GM19372 (cell line): ENCODE measurements around the gene GTF2F2.
"Not testable (repeated sequence)": the region's sequence is repeated elsewhere in the genome, so short reads cannot be mapped to it uniquely, and the experiment has no call there.

Experiments used
- ATAC-seq: cut with Tn5 transposase; IDR thresholded peaks from one replicate; pipeline ENCODE4 v1.9.1; 2021; ENCODE audit warnings: mild to moderate bottlenecking, low read depth, moderate library complexity; ENCODE audit not compliant: unreplicated experiment

The GTF2F2 gene

DNA sequence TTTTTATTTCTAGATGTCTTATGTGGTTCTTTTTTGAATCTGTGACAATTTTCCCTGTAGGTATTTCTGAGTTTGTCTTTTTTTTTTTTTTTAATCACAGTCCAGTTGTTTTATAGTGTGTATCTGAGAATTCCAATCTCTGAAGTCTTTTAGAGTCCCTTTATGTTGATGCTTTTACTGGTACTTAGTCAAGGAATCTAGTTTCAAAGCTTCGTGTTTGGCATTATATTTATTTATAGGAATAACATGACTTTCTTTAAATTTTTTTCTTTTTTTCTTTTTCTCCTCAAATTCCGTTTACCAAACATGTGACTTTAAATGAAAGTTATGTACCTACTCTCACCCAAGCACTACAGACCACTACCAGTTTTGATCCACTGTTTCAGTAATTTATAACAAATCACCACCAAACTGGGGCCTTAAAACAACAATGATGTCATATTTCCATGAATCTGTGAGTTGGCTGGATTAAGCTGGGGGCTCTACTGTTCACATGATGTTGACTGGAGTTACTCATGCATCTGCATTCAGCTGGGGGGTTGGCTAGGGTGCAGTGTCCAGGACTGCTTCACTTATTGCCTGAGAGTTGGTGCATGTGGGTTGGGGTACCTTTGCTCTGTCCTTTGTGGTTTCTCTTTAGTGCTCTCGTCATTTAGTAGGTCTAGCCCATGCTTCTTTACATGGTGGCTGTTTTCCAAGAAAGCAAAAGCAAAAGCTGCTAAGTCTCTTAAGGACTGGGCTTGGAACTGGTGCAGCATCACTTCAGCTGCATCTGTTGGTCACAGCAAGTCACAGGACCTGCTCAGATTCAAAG lies 58.2 kb downstream of the GTF2F2 start:
- ATAC-seq, result no peak

DNA sequence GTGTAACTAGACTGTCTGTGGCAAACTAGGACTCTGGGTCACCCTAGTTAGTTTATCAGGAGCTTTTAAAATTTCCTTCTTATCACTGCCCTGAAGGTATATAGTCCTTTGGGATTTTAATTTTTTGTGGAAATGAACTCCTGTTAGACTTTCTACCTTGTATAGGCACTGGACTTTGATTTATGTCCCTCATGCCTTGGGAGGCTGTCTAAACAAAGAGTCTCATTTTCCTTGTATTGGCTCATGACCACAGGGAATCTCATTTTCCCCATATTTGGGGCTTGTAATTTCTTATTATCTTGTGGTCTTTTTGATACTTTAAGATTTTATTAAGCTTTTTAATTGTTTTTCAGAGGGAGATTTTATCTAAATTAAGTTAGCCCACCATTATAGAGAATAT lies 59.1 kb downstream of the GTF2F2 start:
- ATAC-seq, result no peak

DNA sequence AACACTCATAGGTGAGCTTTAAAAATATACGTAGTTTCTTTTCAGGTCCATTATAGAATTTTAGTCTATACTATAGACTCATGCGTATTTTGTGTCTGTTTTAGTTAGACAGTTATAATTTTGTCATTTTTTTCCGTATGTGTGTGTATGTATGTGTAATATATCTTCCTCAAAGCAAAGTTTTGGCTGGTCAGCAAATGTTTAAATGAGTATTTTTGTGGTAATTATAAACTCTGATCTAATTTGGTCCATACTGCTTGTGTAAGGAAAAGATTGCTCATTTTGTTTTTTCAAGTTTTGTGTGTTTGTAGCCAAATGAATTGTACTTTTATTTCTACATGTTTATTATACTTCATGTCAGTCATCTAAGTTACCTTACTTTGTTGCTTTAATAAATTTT lies 60.0 kb downstream of the GTF2F2 start:
- no peak for ATAC-seq

- ATAC-seq, result no peak
Measured at GRCh38 chr13:45180713-45181601, 60.6 kb downstream of the GTF2F2 start.

- ATAC-seq, result no peak
Measured at GRCh38 chr13:45184693-45185092, 64.4 kb downstream of the GTF2F2 start.

GRCh38 chr13:45185286-45185685 lies 65.0 kb downstream of the GTF2F2 start:
- ATAC-seq, result no peak

DNA sequence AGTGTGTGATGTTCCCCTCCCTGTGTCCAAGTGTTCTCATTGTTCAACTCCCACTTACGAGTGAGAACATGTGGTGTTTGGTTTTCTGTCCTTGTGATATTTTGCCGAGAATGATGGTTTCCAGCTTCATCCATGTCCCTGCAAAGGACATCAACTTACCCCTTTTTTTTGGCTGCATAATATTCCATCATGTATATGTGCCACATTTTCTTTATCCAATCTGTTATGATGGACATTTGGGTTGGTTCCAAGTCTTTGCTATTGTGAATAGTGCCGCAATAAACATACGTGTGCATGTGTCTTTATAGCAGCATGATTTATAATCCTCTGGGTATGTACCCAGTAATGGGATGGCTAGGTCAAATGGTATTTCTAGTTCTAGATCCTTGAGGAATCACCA lies 68.8 kb downstream of the GTF2F2 start:
- ATAC-seq, result not testable (repeated sequence)

DNA sequence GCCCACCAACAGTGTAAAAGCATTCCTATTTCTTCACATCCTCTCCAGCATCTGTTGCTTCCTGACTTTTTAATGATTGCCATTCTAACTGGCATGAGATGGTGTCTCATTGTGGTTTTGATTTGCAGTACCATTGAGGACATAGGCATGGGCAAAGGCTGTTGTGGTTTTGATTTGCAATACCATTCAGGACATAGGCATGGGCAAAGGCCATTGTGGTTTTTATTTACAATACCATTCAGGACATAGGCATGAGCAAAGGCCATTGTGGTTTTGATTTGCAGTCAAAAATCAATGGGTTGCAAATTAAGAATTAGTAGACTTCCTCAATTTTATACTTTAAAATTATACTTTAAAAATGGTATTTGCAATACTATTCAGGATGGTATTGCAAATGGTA lies 69.2 kb downstream of the GTF2F2 start:
- ATAC-seq, result not testable (repeated sequence)

DNA sequence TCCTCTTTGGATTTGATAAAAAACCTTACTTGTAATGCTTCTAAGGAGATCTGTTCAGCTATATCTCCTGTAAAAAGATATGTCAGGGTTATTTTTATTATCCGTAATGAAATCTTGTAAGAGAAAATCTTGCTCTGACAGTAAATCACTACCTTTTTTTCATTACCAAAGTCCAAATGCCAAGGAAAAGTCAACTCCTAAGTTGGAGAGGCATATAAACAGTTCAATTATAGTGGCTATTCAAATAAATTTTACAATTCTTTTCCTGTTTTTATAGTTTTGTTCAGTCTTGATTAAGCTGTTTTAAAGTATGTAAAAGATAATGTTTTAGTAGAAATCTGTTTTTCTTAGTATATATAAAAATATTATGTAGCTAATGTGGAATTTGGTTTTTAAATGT lies 71.6 kb downstream of the GTF2F2 start:
- no peak for ATAC-seq

DNA sequence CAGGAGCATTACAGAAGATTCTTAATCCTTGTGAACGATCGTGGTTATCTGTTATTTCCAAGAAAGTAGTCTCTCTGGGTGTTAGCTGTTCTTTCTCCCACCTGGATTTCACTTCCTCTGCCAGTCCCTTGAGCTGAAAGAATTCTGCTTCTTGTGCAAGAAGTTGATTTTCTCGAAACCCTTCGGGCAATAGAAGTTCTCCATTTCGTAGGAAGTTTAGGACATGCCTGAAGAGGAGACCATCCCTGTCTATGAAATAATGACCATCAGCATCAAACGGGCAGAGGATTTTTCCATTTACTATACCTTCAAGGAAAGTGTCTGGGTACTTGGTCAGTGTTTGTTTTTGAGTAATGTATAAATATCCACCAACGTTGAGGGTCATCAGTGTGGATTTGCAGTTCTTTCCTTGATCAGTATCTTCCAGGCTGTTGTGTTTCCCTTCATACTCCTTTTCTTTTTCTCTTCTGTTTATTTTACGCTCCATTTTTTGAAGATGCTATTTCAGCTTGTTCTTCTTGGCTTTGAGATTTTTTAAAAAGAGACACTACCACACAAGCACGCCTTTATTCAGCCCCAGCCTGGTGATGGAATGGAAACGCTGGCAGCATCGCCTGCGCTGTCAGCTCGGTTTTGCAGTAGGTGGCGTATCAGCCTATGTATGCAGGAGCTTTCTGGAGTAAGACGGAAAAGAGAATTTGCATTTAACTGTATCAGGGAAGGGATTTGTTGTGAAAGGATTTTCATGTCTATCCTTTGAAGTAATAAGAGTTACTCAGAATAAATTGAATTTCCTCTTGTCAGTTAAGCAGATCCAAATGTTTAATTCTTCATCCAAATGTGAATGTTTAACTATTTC lies 74.0 kb downstream of the GTF2F2 start:
- no peak for ATAC-seq

GRCh38 chr13:45195421-45195820 lies 75.1 kb downstream of the GTF2F2 start:
- ATAC-seq, result no peak

- ATAC-seq, result no peak
Measured at GRCh38 chr13:45196096-45196495, 75.8 kb downstream of the GTF2F2 start.

DNA sequence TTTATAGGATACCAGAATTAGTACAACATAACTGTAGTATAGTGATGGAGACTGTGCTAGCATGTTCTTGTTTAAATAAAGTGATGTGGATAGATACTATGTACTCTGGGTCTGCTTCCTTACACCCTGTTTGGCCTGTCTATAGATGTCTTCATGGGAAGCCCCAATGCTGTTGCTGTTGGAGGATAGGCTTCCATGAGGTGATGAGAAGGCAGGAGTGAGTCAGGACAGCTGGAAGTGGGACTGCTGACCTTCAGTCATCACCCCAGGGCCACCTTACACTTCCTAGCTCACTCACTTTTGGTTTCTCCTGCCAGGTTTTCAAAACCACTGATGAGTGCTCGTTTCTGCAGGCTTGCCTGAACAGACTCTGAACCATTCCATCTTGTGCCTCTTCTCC lies 76.3 kb downstream of the GTF2F2 start:
- ATAC-seq, result no peak

GRCh38 chr13:45198041-45198440 lies 77.7 kb downstream of the GTF2F2 start:
- ATAC-seq, result no peak

DNA sequence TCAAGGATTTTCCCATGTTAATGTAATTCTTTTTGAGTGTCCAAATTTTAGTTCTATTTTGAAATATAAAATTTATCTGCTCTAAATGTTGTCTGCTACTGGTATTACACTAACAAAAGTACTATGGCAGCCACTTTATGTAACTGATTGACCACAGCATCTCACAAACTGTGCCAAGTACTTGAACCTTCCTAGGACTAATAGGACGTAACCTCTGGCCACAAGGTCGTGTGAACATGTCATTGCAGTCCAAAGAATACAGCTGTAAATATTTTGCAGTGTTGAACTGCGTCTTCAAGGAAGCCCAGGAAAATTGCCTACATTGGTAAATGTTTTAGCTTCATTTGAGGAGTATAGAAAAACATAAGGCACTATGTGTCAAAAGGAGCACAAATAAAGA lies 78.6 kb downstream of the GTF2F2 start:
- no peak for ATAC-seq

DNA sequence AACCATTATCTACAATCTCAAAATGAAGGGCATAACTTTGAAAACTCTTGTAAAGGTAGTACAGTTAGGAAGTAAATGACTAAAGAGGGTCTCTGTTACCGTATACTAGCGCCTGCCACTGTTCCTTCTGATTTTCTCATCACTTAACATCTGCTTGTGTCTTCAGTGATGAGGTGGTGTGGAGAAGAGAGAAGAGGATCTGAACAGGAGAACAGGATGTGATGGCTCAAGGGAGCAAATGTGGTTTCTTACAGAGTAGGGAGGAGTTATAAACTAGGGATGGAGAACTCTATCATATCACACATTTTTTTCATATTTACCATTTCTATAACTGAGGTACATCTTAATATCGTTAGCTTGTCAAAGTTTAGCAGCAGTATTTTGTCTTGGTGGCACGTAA lies 79.4 kb downstream of the GTF2F2 start:
- no peak for ATAC-seq

DNA sequence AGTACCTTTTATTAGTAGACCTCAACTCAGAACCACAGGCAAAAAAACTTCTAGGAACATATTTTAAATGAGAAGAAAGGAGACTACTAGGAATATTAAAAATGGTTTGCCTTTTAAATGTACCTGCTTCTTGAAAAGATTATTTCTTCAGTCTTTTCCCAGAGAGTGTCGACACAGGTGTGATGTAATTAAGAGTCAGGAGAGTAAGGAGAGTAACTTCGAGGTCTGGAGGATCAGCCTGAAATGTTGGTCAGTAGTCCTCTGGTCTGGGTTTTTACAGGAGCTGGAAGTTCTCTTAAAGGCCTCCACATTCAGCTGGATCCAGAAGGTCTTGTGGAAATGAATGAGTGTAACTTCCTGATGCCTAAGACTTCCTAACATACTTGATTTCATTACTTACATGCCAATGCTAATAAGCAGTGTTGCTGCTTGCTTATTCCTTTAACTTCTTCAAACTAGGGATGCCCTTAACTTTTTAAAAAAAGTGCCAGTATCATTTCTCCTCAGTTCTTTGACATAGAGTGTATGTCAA lies 80.5 kb downstream of the GTF2F2 start, which contains the start of gene KCTD4:
Gene KCTD4, minus strand, starts transcription at position 345 of the 532 bp plus-strand sequence. CDS start 6,478 bp downstream, outside the sequence.
- ATAC-seq, result no peak

DNA sequence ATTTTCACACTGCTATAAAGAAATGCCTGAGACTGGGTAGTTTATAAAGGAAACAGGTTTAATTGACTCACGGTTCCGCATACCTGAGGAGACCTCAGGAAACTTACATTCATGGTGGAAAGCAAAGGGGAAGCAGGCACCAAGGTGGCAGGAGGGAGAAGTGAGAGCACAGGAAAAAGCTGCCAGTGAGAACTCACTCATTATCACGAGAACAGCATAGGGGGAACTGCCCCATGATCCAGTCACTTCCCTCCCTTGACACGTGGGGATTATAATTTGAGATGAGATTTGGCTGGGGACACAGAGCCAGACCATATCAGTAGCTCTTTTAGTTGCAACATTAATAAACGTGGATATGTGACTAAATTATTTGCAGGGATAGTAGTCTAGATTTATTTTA lies 84.8 kb downstream of the GTF2F2 start:
- ATAC-seq, result no peak

DNA sequence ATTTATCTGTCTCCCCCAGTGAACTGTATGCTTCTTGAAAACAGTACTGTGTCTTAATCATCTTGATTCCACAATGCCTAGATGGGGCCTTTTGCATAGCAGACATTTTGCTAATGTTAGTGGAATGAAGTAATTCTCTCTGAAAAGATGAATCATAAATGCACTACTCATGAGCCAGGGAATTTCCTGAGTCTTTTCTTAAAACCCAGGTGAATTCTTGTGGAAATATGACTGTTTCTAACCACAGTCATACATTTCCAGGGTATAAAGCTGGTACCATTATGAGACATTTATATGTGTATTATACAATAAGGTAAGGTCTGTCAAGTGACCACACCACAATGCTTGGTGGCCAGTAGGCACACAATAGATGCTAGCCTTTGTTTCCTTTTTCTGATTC lies 86.0 kb downstream of the GTF2F2 start:
- no peak for ATAC-seq

DNA sequence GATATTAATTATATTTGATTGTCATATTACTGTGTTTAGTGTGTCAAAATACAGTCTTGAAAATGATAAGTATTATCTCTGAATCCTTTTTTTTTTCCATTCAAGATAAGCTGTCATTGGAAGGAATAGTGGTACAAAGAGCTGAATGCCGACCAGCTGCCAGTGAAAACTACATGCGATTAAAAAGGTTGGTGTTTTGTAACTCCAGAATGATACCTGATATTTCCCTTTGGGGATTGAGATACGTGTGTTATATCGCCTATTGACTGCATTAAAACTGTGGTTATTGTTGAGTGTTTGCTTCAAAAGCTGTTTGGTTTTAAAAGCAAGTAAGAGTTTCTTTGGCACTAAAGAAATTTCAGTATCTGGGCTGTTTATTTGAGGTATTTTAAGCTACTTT lies 87.0 kb downstream of the GTF2F2 start:
- no peak for ATAC-seq
